HG03575 (cell line): Measurements from ENCODE around the gene GNB5.

ENCODE experiments used
- ATAC-seq: cut with Tn5 transposase; IDR thresholded peaks from one replicate; pipeline ENCODE4 v1.9.1; 2021; ENCODE audit not compliant: unreplicated experiment, insufficient number of reproducible peaks, low FRiP score; ENCODE audit errors: extremely low read depth

Gene GNB5

GRCh38 chr15:52124270-52124880, 66.8 kb downstream of the GNB5 start:
- ATAC-seq: no peak

GRCh38 chr15:52121896-52122295, 69.3 kb downstream of the GNB5 start:
- ATAC-seq: no peak

GRCh38 chr15:52121006-52121405, 70.2 kb downstream of the GNB5 start:
- ATAC-seq: no peak

- ATAC-seq: no peak
Measured at GRCh38 chr15:52120488-52120887, 70.7 kb downstream of the GNB5 start.

GRCh38 chr15:52118969-52119749, 72.0 kb downstream of the GNB5 start:
- ATAC-seq: no peak

- ATAC-seq: no peak
Measured at GRCh38 chr15:52117549-52117948, 73.6 kb downstream of the GNB5 start.

GRCh38 chr15:52115598-52116427, 75.4 kb downstream of the GNB5 start:
- no peak for ATAC-seq

- no peak for ATAC-seq
Measured at GRCh38 chr15:52114261-52115055, 76.7 kb downstream of the GNB5 start.

- ATAC-seq: no peak
Measured at GRCh38 chr15:52113708-52114107, 77.5 kb downstream of the GNB5 start.

GRCh38 chr15:52113235-52113634, 78.0 kb downstream of the GNB5 start:
- no peak for ATAC-seq

- ATAC-seq: no peak
Measured at GRCh38 chr15:52112203-52112750, 78.9 kb downstream of the GNB5 start.

GRCh38 chr15:52111517-52112202, 79.5 kb downstream of the GNB5 start:
- no peak for ATAC-seq

- ATAC-seq: no peak
Measured at GRCh38 chr15:52109559-52110451, 81.4 kb downstream of the GNB5 start.

GRCh38 chr15:52107238-52107637, 84.0 kb downstream of the GNB5 start:
- no peak for ATAC-seq

GRCh38 chr15:52106641-52107040, 84.6 kb downstream of the GNB5 start:
- ATAC-seq: no peak

- ATAC-seq: no peak
Measured at GRCh38 chr15:52105846-52106245, 85.3 kb downstream of the GNB5 start.

- no peak for ATAC-seq
Measured at GRCh38 chr15:52104532-52105004, 86.6 kb downstream of the GNB5 start.
